Measurements from ENCODE around the gene FADS6.
"Not testable (repeated sequence)": the region's sequence is repeated elsewhere in the genome, so short reads cannot be mapped to it uniquely, and the experiment has no call there.

Gene FADS6

DNA sequence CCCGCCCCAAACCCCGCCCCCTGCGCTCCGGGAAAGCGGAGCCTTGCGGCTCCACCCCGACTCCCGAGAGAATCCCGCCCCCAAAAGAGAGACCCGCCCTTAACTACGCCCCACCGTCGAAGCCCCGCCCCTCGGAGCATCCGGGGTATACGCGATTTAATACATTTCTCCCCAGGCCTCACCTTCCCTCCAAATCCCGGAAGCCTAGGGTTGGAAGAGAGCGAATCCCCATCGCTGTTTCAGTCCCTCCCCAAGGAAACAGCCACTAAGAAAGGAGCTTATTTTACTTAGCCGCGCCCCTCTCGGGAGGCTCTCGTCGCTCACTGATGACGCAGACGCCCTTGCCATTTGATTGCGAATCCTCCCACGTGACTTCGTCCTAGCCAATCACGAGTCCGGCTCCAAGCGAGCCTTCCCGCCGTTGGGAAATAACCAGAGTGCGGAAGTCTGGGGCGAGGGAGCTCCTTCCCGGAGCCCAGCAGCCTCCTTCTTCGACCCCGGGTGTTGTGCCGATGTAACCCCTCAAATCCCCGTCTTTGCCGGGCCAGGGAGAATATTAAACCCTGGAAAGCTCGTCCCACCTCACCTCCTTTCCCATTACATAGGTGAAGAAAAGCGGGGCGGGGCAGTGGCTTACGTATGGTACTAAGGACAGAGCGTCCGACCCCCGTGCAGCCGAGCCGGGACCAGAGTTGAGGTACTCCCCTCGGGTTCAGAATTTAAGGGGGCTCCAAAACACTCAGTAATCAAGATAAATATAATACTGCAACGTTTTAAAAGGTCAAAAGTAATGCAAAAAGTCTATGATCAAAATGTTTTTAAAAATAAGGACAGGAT lies 20.2 kb downstream of the FADS6 start:
- Mint-ChIP-seq H3K27me3 (ENCODE audit: low read depth, poor library complexity) (peaks cover 7% of the 10 kb centered on the region), H3K4me1 (peaks cover 72% of the 10 kb centered on the region), H3K27ac (peak overlapping the region; percentile 87), H3K4me3 (peak overlapping the region; percentile 93), H3K36me3 (ENCODE audit: low read depth) (no peaks in the 10 kb centered on the region), H3K9me3 (no peaks in the 10 kb centered on the region)
- DNase-seq: peak; percentile 99
- TF ChIP-seq, protein P1, sequence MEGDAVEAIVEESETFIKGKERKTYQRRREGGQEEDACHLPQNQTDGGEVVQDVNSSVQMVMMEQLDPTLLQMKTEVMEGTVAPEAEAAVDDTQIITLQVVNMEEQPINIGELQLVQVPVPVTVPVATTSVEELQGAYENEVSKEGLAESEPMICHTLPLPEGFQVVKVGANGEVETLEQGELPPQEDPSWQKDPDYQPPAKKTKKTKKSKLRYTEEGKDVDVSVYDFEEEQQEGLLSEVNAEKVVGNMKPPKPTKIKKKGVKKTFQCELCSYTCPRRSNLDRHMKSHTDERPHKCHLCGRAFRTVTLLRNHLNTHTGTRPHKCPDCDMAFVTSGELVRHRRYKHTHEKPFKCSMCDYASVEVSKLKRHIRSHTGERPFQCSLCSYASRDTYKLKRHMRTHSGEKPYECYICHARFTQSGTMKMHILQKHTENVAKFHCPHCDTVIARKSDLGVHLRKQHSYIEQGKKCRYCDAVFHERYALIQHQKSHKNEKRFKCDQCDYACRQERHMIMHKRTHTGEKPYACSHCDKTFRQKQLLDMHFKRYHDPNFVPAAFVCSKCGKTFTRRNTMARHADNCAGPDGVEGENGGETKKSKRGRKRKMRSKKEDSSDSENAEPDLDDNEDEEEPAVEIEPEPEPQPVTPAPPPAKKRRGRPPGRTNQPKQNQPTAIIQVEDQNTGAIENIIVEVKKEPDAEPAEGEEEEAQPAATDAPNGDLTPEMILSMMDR (IDR thresholded peaks at IDR 0.05): no peak

DNA sequence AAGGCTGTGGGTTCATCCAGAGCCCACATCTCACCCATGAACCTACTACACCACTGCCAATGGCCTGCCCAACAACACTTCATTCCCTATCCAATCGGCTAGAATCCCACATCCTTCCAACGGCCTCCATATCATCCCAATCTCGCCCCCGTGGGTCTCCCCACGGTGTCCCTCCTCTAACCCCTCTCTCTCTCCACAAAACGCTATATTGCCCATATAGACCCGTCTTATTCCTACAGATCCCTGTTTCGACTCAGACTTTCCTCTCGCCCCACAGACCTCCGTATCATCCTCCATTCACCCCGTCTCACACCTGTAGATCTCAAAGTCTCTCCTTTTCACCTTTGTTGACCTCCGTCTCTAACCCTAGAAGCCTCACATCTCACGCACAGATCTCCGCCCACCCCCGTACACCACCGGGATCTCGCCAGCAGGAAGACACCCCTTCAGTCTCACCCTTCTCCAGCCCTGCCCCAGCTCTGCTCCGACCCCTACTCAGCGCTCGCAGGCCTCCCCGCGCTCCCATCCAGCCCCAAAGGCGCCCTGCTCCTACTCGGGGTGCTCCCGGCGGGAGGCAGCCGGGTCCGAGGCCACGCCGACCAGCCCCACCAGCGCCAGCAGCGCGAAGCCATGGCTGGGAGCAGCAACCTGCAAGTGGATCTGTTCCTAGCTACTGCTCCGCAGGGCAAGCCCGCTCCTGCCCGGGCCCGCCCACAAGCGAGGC lies 21.0 kb downstream of the FADS6 start, which contains the start of gene FDXR:
TSS of gene FDXR (minus strand) at position 682 of the 724 bp plus-strand sequence. CDS start at position 632, 50 bp downstream.
- TF ChIP-seq, protein P1 (IDR thresholded peaks at IDR 0.05): no peak
- H3K36me3 Mint-ChIP-seq (ENCODE audit: low read depth): no peaks in the 10 kb centered on the region
- peak within 1 kb of the TSS; percentile 93 for H3K4me3 Mint-ChIP-seq
- DNase-seq: no peak
- peaks cover 4% of the 10 kb centered on the region for H3K27me3 Mint-ChIP-seq (ENCODE audit: low read depth, poor library complexity)
- no peaks in the 10 kb centered on the region for H3K9me3 Mint-ChIP-seq
- H3K27ac Mint-ChIP-seq: peak within 1 kb of the TSS; percentile 87
- peaks cover 74% of the 10 kb centered on the region for H3K4me1 Mint-ChIP-seq

DNA sequence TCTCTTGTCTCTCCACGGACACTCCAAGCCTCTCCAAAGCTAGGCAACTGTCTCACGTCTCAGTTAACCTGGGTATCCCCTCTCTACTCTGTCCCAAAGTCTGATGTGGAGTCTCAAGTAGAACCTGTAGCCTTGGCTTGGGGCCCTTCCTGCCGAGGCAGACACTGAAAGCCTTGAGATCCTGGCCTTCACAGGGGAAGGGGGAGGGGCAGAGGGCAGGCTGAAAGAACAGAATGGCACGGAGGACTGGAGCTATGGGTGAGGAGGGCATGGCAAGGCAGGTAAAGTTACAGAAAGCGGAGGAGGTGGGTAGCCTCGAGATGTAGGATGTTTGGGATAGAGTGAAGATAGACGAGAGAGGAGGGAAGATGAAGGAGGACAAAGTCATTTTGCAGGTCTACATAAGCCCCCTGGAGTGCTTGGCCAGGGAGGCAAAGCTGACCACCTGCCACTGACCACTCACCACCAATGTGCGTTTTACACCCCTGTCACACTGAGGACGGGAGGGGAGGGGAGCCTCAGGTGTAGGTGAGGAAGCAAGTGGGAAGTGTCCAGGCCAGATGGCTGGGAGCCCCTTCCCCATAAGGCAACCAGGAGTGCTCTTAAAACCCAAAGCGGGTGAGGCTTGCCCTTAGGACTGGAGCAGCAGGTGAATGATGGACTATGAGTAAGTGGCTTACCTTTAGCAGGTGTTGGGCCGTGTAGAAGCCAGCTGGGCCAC lies 21.9 kb downstream of the FADS6 start:
- DNase-seq: no peak
- Mint-ChIP-seq H3K4me3 (peak overlapping the region; percentile 93), H3K9me3 (no peaks in the 10 kb centered on the region), H3K27me3 (ENCODE audit: low read depth, poor library complexity) (peaks cover 4% of the 10 kb centered on the region), H3K4me1 (peaks cover 67% of the 10 kb centered on the region), H3K36me3 (ENCODE audit: low read depth) (no peaks in the 10 kb centered on the region), H3K27ac (no peak overlapping the region)
- TF ChIP-seq, protein P1 (IDR thresholded peaks at IDR 0.05): no peak

DNA sequence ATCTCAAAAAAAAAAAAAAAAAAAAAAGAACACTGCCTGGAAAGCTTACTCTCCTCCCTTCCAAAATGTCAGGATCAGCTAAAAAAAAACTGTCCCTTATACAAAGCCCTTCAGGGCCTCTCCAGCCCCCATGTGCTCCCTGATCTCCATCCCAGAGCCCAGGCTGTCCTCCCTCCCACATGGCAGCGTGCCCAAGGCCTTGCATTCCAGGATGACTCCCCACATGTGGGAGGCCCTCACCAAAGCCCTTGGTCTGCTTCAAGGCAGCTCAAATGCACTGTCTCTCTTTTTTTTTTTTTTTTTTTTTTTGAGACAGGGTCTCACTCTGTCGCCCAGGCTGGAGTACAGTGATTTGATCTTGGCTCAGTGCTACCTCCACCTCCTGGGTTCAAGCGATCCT lies 22.9 kb downstream of the FADS6 start:
- Mint-ChIP-seq H3K27ac (no peak overlapping the region), H3K9me3 (no peaks in the 10 kb centered on the region), H3K4me1 (peaks cover 57% of the 10 kb centered on the region), H3K4me3 (no peak overlapping the region), H3K36me3 (ENCODE audit: low read depth) (no peaks in the 10 kb centered on the region), H3K27me3 (ENCODE audit: low read depth, poor library complexity) (peaks cover 4% of the 10 kb centered on the region)
- DNase-seq: no peak
- TF ChIP-seq, protein P1 (IDR thresholded peaks at IDR 0.05): no peak

DNA sequence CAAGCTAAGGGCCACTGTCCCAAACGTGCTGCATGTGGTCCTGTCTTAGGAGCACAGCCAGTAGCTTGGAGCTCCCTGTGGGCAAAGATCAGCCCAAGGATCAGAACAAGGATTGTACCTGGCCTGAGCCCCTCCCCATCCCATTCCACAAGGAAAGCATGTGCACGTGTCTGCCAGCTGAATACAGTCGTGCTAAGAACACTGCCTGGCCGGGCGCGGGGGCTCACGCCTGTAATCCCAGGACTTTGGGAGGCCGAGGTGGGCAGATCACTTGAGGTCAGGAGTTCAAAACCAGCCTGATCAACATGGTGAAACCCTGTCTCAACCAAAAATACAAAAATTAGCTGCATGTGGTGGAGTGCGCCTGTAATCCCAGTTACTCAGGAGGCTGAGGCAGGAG lies 23.4 kb downstream of the FADS6 start:
- not testable (repeated sequence) for H3K9me3 Mint-ChIP-seq; H3K4me3 Mint-ChIP-seq; H3K36me3 Mint-ChIP-seq (ENCODE audit: low read depth); DNase-seq; H3K27me3 Mint-ChIP-seq (ENCODE audit: low read depth, poor library complexity); H3K27ac Mint-ChIP-seq
- H3K4me1 Mint-ChIP-seq: peaks cover 56% of the 10 kb centered on the region

DNA sequence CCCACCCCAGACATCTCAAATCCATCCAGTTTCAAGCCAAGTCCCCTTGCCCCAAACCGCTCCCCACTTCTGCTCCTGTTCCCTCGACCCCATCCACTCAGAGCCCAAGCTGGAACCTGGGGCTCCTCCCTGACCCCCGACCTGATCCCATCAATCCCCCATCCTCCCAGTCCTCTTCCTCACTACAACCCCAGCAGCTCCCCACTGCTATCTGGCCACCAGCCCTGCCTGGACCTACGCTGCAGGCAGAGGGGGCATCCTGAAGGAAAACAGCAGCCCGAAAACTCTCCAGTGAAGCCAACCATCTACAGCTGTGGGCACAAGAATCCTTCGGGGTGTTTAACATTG lies 24.6 kb downstream of the FADS6 start:
- TF ChIP-seq, protein P1 (IDR thresholded peaks at IDR 0.05): no peak
- H3K27me3 Mint-ChIP-seq (ENCODE audit: low read depth, poor library complexity): peaks cover 7% of the 10 kb centered on the region
- H3K4me1 Mint-ChIP-seq: peaks cover 56% of the 10 kb centered on the region
- no peaks in the 10 kb centered on the region for H3K36me3 Mint-ChIP-seq (ENCODE audit: low read depth)
- no peak for DNase-seq
- no peak overlapping the region for H3K4me3 Mint-ChIP-seq
- no peak overlapping the region for H3K27ac Mint-ChIP-seq
- no peaks in the 10 kb centered on the region for H3K9me3 Mint-ChIP-seq

All from nephron progenitor cell (in vitro differentiated cells).